ENCODE measurements around the gene LIPE.

DNA sequence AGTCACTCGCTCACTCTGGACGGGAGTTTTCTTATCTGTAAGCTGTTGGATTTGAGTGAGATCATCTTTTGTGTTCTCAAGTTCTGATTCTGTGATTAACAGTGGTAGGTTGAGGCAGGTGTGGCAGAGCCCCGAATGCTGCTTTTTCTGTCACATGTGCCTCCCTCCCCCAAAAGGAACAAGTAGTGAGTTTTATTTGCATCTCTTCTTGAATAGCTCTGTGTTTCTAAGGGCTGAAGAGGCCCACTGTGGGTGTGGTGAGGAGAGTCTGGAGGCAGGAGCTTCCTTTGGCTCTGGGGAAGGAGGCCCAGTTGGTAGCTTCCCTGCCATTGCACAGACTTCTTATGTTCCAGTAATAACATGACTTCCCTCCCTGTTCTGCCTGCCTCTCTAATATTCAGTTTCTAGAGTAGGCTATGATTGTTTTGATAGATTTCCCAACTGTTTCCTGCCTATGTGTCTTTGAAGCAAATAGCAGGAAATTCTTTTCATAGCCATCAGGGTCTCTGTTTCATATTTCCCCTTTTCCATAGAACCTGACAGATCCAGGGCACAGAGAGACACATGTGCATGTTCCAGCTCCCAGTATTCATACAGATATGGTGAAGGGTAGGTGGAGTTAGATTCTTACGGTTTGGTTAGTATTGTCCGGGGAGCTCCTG, 39.5 kb upstream of the LIPE start:
- no peak for TF ChIP-seq CTCF (IDR thresholded peaks at IDR 0.05)
- TF ChIP-seq POLR2A (IDR thresholded peaks at IDR 0.05) = no peak

Data from thyroid gland (tissue), 4 donors.